Epithelial cell of esophagus (primary cell): ENCODE data around the gene SRPRB.

ENCODE experiments used
- DNase-seq: peaks from one replicate; pipeline ENCODE4 v3.0.0; 2010; ENCODE audit warnings: low read depth
- H3K4me3 ChIP-seq: 2 replicates; pipeline ENCODE4 v1.5.1; 2011; ENCODE audit warnings: mild to moderate bottlenecking, low read length, control low read depth
- CTCF ChIP-seq: IDR thresholded peaks from 2 replicates; pipeline ENCODE4 v1.5.1; 2011; ENCODE audit warnings: low read depth, mild to moderate bottlenecking, low read length, control low read depth, inconsistent platforms; ENCODE audit not compliant: insufficient read depth; ENCODE audit errors: missing control alignments

Gene SRPRB

DNA sequence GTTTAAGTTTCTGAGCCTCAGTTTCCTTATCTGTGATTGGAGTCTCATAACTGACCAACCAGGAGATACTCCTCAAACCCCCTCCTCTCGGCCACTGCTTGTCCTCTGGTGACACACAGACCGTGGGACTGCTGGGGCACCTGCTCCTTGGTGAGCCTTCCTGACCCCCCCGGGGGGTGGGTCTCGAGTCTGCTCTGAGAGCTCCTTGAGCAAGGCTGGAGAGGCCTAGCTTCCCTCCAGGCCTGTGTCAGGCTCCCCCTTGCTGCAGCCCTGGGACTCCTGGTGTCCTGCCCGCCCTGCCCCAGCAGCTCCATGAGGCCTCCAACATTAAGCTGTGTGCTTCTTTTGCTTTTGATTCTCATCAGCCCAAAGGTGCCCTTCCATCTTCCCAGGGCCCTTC lies 27.7 kb downstream of the SRPRB start:
- no peak overlapping the region for H3K4me3 ChIP-seq
- DNase-seq, result no peak
- TF ChIP-seq CTCF, result no peak

- no peak for DNase-seq
- no peak overlapping the region for H3K4me3 ChIP-seq
- TF ChIP-seq CTCF, result no peak
Measured at GRCh38 chr3:133833880-133834620, 28.4 kb downstream of the SRPRB start.

DNA sequence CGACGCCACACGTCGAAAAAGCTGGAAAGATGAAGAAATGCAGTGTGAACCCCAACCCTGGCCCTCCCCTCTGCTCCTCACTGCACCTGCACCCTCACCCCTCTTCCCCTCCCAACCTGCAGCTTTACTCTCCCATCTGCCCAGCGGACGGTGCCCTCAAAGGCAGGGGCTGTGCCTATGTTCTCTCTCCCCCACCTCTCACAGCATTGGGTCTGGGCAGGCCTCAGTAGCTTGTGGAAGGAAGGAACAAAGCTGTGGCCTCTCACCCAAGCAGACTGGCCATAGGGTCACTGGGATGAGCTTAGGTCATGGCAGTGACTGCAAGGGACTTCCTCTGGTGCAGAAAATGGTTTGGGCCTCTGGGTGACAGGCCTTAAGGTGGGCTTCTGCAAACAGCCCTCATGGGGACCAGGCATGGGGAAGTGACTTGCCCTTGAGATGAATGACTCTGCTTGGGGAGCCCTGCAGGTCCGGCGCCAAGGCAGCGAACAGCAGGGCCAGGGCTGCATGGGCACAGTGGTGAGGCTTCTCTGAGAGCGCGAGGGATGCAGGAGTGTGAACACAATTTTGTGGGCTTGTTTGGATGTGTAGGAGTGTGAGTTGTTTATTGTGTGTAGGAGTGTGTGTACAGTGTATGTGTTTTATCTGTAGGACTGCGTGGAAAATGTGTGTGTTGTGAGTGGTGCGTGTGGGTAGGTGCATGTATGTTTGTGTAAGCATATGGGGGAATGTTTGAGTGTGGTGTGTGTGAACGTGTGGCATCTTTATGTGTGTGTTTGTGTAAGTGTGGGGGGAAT lies 29.2 kb downstream of the SRPRB start:
- no peak overlapping the region for H3K4me3 ChIP-seq
- no peak for TF ChIP-seq CTCF
- DNase-seq, result no peak

GRCh38 chr3:133835418-133835743 lies 29.8 kb downstream of the SRPRB start:
- DNase-seq, result no peak
- no peak for TF ChIP-seq CTCF
- H3K4me3 ChIP-seq, result no peak overlapping the region

DNA sequence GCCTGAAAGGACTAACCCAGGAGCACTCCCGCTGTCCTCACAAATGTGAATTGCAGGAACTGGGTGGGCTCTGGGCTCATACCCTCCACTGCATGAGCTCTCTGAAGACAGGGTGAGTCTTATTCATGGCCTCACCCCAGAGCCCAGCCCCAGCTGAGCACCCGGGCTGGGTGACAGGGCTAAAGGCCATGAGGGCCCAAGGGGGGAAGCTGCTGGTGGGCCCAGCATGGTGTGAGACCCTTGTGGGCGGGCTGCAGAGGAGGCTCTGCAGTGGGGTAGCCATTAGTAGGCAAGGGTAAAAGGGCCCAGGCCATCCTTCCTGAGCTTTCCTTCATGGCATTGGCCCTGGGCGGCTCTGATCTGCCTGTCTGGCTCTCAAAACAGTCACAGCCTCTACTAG lies 30.3 kb downstream of the SRPRB start:
- no peak overlapping the region for H3K4me3 ChIP-seq
- TF ChIP-seq CTCF, result no peak
- no peak for DNase-seq

DNA sequence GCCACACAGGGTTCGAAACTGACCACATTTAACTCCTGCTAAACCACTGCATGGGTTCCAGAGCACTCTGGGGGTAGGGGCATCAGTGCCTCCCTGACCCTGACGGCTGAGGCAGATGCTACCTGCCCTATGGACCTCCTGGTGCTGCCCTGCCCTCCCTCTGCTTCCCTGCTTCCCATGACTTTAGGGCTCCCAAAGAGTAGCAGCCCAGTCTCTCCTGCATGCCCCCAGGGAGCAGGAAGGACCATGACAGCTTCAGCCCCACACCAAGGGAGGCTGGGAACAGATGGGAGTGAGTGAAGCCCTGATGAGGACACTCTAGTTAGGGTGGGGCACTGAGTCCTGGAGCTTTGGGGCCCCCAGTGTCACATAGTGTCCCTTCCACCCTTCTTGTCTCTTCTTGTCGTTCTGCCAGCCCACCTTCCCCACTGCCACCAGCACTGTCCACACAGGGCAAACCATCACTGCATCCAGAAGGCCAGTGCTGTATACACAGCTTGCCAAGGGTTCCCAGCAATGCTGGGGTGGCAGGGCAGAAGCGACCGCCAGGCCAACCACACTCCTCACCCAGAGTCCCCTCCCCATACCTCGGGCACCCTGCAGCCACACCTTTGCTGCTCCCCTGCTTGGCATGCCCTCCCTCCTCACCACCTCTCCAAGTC lies 31.0 kb downstream of the SRPRB start:
- H3K4me3 ChIP-seq, result no peak overlapping the region
- no peak for DNase-seq
- TF ChIP-seq CTCF, result no peak
